T47D (cell line): ENCODE results near the gene MLLT1.
A peak's percentile ranks its signal among the peaks of the same experiment; 100 is the strongest.
"Not testable (repeated sequence)": the region's sequence is repeated elsewhere in the genome, so short reads cannot be mapped to it uniquely, and the experiment has no call there.

Source experiments
- DNase-seq, 2 experiments: peaks; one replicate each; pipeline versions ENCODE4 v3.0.0 to v3.0.0-alpha.2; 2011 to 2012; ENCODE audit warnings: low read depth in 1 of 2, low spot score in 1 of 2
- JUND ChIP-seq: IDR thresholded peaks from 2 replicates; pipeline ENCODE4 v1.6.1; 2012; ENCODE audit warnings: low read depth
- in situ Hi-C: cut with HindIII; loops from 2 replicates; pipeline ENCODE4 v1.10.0; 2016; ENCODE audit warnings: low sequenced_read_pairs, low pct_unique_long_range_greater_than_20kb

Gene MLLT1

GRCh38 chr19:6288737-6289136, 9.0 kb upstream of the MLLT1 start:
- DNase-seq, result no peak
- TF ChIP-seq JUND, result no peak
- in situ Hi-C loops, result no loop called here

GRCh38 chr19:6287269-6287885, 7.6 kb upstream of the MLLT1 start:
- TF ChIP-seq JUND, result no peak
- no peak for DNase-seq
- in situ Hi-C loops, result no loop called here

GRCh38 chr19:6286676-6287075, 6.9 kb upstream of the MLLT1 start:
- in situ Hi-C loops, result no loop called here
- no peak for TF ChIP-seq JUND
- DNase-seq, result no peak

GRCh38 chr19:6282393-6282792, 2.6 kb upstream of the MLLT1 start:
- in situ Hi-C loops, DNase-seq: not testable (repeated sequence)

- in situ Hi-C loops, result no loop called here
- peak in 1 of 2 experiments; percentile 41 for DNase-seq
These were observed 200 bp downstream of the MLLT1 start for GRCh38 chr19:6279620-6279930.

GRCh38 chr19:6278740-6279619, 795 bp downstream of the MLLT1 start:
- in situ Hi-C loops, result no loop called here
- TF ChIP-seq JUND, result no peak
- no peak for DNase-seq

More at GRCh38 chr19:6279620-6279930, 200 bp downstream of the MLLT1 start:
- TF ChIP-seq JUND, result no peak

- TF ChIP-seq JUND, result no peak
- DNase-seq, result no peak
- in situ Hi-C loops, result no loop called here
These were observed 1.7 kb downstream of the MLLT1 start for GRCh38 chr19:6278051-6278450.

GRCh38 chr19:6276447-6276846, 3.3 kb downstream of the MLLT1 start:
- TF ChIP-seq JUND, result no peak
- in situ Hi-C loops, result no loop called here
- DNase-seq, result no peak

- DNase-seq, result no peak
- in situ Hi-C loops, result no loop called here
- TF ChIP-seq JUND, result no peak
These were observed 4.5 kb downstream of the MLLT1 start for GRCh38 chr19:6275170-6275744.

- in situ Hi-C loops, result no loop called here
- no peak for TF ChIP-seq JUND
- DNase-seq, result no peak
These were observed 5.0 kb downstream of the MLLT1 start for GRCh38 chr19:6274756-6275155.

GRCh38 chr19:6273701-6274601, 5.8 kb downstream of the MLLT1 start:
- peak; percentile 64 to 76 for DNase-seq
- in situ Hi-C loops, result no loop called here
- TF ChIP-seq JUND, result no peak

GRCh38 chr19:6272913-6273600, 6.7 kb downstream of the MLLT1 start:
- no peak for DNase-seq
- in situ Hi-C loops, result no loop called here
- TF ChIP-seq JUND, result no peak
